SW 1271 (cell line): ENCODE data around the gene EIF5A2.

Experiments
- DNase-seq, 2 experiments: peaks; one replicate each; lab custom pipeline; 2025; lab: John Stamatoyannopoulos, UW

EIF5A2 gene

DNA sequence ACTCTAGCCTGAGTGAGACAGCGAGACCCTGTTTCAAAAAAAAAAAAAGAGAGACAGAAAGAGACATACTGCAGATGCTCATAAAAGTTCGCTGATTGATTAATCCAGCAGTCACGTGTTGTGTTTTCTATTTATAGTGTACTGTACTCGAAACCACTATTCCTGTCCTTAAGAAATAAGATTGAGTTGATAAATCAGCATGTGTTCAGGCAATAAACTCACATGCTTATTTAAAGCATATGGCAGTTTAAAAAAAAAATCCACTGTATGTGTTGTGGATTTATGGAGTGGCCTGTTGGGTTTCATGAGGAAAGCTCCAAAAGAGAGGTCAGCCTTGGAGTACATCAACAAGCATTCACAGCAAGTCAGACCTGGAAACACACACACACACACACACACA lies 56.1 kb downstream of the EIF5A2 start:
- no peak for DNase-seq

DNA sequence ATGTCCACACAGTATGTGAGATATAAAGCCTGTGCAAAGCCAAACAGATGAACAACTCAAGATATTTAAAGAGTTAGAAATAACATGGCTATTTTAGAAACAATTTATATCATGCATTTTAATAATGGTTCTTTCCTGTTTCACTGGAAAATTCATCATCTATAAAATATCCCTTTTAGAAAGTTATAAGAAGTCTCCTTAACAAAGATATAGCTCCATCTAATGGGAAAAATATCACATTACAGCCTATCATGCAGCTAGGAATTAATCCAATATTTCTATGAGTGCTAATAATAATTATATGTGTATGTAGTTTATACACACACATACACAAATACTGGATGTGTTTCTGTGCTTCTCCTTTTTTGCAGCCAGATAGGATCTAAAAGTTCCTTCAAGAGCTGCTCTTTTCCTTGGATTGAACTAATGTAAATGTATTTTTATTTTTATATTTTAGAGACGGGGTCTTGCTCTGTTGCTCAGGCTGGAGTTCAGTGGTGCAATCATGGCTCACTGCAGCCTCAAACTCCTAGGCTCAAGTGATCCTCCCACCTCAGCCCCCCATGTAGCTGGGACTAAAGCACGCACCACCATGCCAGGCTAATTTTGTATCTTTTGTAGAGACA lies 60.0 kb downstream of the EIF5A2 start:
- peak in 1 of 2 experiments; percentile 64 for DNase-seq

DNA sequence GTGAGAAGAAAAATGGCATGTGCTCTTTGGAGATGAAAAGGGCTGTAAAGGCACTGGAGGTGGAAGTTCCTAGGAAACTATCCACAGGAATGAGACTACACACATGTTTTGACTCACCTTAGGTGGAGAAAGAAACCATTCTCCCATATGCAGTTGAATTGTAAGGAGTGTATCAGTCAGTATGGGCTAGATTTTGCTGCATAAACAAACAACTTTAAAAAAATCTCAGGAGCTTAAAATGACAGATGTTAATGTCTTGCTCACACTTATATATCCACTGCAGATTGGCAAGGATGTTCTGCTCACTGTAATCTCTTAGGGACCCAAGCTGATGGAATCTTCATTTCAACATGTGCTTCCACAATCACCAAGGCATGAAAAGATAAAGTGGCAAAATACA lies 64.1 kb downstream of the EIF5A2 start:
- no peak for DNase-seq

DNA sequence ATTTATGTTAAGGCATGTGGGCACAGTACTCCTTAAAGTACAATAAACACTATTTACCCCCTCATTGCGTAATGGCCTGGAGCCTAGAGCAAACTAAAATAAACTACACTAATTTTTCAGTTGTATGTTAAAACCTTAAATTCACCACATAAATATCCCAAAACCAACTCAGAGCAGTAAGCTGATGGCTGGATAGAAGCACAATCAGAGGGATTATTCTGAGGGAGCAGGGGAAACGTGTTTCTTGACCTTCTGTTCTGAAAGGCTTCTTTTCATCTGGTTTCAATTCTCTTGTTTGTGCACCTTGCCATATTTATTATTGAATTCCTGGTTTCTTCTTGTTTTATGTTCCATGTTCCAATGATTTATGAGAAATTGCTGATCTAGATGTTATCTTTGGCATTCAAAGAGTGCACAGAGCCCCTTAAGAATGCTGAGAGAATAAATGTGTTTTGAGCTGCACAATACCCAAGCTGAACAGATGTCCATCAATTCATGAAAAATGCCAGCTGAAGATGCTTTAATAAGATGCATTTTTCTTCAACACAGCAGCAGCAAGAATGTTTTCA lies 68.1 kb downstream of the EIF5A2 start:
- DNase-seq, result no peak

DNA sequence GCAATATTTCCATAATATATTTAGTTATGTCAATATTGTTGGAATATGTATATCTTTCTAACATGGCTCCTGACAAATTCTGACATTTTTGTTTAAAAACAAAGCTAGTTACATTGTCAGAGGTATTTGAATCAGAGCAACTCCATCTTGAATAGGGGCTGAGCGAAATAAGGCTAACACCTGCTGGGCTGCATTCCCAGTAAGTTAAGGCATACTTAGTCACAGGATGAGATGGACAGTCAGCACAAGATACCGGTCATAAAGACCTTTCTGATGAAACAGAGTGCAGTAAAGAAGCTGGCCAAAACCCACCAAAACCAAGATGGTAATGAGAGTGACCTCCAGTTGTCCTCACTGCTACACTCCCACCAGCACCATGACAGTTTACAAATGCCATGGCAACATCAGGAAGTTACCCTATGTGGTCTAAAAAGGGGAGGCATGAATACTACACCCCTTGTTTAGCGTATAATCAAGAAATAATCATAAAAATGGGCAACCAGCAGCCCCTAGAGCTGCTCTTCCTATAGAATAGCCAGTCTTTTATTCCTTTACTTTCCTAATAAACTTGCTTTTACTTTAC lies 68.8 kb downstream of the EIF5A2 start:
- DNase-seq, result no peak
